NCI-H146 (cell line): ENCODE data around the gene DLK1.

ENCODE experiments used
- DNase-seq: peaks from one replicate; lab custom pipeline; 2025; lab: John Stamatoyannopoulos, UW

DLK1 gene

DNA sequence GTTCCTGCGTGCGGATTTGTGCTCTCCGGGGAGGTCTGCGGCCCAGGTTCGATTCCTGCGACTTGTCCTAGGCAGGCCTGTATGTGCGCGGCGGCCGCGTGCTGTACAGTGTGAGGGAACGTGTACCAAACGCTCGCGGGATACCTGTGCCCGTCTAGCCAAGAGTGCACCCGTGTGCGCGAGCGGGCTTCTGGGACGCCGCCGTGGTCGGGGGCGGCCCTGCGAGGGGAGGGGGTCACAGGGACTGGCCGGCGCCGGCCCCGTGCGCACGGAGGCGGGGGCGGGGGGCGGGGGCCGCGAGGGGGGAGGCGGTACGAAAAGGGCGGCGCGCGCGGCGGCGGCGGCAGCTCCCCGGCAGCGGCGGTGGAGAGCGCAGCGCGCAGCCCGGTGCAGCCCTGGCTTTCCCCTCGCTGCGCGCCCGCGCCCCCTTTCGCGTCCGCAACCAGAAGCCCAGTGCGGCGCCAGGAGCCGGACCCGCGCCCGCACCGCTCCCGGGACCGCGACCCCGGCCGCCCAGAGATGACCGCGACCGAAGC, at the start of gene DLK1:
Gene DLK1 (plus strand): TSS at position 343 of the 536 bp plus-strand sequence. CDS start 177 bp downstream, at position 520.
- peak; percentile 66 for DNase-seq

DNA sequence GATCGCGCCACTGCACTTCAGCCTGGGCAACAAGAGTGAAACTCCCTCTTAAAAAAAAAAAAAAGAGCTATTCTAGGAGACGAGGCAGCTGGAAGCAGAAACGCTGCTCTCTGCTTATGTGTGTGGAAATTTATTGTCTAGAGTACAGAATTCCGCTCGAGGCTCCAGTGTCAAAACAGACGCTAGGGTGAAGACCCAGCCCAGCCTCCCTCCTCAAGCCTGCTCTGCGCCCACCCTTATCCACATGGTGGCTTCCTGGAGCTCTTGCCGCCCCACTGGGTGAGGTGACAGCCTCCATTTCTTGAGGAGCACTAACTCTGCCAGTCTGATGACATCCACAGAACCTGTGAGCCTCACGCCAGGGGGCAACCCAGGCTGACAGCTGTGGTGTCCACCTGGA, 49.5 kb upstream of the DLK1 start:
- no peak for DNase-seq

DNA sequence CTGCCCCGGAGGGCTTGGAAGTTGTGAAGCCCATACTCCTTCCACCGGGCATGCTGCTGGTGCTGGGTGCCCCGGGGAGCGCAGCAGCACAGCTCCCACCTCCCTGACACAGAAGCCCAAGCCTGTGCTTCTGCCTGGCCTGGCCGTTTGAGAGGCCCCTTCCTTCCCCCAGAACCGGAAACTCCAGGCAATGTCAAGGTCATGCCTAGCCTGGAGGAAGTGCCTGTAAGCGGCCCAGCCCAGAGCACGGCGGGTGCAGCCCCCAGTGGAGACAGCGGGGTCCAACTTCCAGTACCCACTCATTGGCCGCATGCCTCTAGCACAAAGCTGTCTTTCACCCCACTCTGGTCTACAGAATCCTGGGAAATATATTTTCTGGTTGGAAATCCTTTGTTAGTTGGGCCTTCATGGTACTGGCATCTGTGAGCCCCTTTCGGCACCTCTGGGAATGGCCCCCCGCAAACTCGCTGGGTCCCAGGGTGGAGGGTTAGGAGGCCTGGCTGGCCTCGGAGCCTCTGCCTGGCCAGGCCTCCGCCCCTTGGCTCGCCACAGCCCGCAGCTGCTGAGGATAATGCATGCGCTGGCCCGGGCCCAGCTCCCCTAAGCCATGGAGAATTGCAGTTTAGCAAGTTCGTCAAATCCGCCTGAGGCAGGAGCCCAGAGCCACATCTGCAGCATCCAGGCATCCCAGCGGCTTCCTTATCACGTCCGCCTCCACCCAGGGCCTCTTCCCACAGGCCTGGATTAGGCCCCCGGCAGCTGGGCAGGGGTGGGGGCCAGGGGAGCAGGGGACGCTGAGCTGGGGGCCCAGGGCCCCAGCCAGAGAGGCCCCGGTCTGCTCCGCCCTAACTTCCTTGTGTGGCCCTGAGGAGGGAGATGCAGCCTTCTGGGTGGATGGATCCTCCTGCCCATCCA, 48.9 kb upstream of the DLK1 start:
- peak; percentile 7 for DNase-seq

DNA sequence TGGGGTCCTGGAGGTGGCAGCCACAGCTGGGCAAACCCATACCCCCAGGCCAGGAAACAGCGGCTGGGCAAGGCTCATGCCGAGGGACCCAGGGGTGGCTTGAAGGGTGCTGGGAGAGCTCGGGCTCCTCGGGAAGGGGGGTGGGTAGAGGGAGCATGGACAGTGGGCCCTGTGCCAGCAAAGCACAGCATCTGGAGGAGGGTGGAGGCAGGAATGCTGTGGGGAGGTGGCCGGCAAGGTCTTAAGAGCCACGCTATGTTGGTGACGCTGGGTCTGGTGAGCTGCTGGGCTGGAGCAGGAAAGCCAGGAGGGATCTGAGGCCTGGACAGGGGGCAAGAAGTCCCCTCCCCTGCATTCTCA, 48.2 kb upstream of the DLK1 start:
- DNase-seq, result no peak

- no peak for DNase-seq
Observed at GRCh38 chr14:100679153-100679552, 47.5 kb upstream of the DLK1 start.

DNA sequence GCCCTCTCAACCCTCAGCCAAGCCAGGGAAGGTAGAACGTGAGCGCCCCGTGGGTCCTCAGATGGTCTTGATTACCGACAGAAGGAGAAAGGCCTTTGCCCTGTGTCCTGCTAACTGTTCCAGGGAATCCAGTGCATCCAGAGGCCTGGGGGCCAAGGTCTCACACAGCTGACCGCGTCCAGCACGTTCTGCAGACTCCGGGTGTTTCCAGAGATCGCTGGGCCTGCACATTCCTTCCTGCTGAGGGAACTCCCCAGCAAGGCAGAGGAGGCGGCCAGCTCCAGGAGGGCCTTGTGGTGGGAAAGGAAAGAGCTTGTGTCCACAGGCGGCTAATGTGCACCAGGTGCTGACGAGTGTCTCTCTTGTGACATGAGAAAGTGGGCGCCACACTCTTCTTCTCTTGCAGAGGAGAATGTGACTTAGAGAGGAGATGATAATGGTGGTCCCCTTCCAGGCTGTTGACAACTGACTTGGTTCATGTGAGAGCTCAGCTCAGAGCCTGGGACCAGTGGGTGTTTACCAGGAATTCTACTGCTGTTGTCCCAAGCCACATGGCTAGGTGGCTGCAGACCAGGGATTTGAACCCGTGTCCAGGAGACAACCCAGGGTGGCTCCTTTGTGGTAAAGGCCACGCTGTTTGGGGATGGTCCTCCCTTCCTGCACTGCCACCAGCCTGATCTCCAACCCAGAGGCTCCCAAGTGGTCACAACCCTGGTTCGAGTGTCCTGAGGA, 46.8 kb upstream of the DLK1 start:
- no peak for DNase-seq

GRCh38 chr14:100680439-100681051, 46.1 kb upstream of the DLK1 start:
- DNase-seq, result no peak

DNA sequence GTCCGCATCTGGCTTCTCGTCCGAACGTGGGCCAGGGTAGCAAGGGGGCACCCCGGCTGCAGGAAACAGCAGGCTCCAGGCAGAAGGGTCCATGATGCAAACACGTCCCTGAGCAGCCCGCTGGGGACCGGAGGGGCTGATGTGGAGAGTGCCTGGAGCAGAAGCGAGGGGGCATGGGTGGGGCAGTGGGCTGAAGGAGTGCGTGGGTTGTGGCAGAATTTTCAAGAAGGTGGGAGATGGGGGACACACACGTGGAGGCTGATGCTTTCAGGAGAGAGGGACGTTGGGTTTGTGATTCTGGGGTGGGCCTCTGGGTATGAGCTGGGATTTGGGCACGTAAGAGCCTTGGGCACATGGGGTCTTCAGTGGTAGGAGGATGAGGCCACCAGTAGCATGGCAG, 45.6 kb upstream of the DLK1 start:
- no peak for DNase-seq

GRCh38 chr14:100682749-100683148, 43.9 kb upstream of the DLK1 start:
- no peak for DNase-seq

DNA sequence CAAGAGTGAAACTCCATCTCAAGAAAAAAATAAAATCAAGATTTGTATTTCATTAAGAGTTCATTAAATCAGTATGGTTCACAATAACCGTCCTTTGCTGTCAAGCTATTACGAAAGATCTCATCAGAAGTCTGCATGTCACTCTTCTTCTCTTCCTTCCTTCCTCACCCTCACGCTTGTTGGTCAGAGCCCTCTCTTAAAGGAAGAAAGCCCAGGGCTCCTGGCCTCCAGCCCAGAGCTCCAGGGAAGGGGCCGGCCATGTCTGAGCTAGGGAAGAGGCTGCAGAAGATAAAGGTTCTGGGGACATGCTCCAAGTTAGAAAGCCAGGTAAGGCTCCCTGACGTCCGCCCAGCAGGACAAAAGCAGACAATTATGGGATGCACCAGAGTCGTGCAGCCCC, 43.1 kb upstream of the DLK1 start:
- no peak for DNase-seq

DNA sequence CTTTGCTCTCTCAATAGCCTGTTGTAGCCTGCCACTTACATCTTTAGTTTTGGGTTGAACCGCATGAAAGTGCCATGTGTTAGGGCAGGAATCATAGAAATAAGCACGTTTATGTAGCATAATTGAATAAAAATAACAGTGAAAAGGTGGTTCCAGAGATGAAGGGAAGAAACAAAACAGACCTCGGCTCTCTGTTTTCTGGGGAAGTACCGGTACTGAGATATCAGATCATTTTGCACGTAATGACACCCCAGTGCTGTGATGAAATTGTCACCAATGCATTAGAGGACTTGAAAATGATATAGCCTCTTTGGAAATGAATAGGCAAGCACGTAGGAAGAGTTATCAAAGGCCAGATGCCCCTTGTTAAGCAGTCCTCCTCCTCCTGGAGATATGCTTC, 42.5 kb upstream of the DLK1 start:
- DNase-seq, result no peak

DNA sequence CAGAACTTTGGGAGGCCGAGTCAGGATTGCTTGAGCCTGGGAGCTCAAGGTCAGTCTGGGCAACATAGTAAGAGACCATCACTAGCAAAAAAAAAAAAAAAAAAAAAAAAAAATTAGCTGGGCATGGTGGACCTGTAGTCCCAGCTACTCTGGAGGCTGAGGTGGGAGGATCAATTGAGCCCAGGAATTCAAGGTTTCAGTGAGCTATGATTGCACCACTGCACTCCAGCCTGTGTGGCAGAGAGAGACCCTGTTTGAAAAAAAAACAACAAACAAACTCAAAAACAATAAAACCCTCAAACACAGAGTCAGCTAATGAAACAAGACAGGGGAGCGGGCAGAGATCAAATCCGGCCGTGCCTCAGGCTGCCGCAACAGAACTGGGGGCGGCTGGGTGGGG, 41.7 kb upstream of the DLK1 start:
- no peak for DNase-seq

GRCh38 chr14:100686858-100687257, 39.8 kb upstream of the DLK1 start:
- DNase-seq, result no peak

DNA sequence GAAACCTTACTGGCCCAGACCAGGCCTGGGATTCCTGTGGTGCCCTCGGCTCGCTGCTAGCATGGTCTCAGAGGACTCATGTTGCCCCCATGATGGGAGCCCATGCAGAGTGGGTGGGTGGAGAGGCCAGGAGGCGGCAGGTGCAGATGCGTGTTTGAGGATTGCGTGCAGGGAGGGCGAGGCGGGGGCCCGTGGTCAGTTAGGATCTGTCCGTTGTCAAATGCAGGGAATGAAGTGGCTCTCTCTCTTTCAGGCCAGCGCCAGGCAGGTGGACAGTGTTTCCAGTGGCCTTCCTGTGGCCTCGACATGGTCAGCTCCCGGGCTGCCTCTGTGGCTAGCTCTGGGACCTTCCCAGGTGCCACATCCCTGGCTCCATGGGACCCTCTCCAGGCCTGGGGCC, 39.3 kb upstream of the DLK1 start:
- no peak for DNase-seq

GRCh38 chr14:100688051-100688450, 38.6 kb upstream of the DLK1 start:
- DNase-seq, result no peak

- no peak for DNase-seq
Observed at GRCh38 chr14:100688598-100689461, 37.9 kb upstream of the DLK1 start.

- no peak for DNase-seq
Observed at GRCh38 chr14:100690672-100691071, 36.0 kb upstream of the DLK1 start.

DNA sequence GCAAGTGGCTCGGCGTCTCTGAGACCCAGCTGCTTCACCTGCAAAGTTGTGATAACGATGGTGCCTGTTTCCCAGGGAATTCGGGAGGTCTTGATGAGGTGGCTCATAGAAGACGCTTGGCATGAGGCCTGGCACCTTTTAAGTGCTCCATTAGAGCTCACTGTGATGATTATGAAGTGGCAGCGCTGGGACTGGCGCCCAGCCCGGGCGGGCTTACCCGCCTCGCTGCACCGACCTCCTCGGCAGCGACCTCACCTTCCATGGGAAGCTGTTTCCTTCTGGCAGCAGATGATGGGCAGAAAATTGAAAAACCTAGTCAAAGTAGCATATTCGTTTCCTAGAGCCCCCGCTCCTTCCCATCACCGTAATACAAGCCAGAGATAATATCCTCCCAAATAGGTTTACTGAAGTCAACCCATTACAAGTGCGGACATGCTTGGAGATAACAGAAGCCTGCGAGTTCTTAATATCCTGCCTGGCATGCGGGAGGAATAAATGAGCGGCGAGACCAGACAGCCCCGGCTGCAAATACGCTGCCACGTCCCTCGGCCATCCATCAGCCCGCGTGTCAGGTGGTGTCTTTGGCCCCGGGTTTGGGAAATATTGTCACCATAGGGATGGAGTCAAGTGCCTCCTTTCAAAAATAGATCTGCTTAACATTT, 35.2 kb upstream of the DLK1 start:
- no peak for DNase-seq

DNA sequence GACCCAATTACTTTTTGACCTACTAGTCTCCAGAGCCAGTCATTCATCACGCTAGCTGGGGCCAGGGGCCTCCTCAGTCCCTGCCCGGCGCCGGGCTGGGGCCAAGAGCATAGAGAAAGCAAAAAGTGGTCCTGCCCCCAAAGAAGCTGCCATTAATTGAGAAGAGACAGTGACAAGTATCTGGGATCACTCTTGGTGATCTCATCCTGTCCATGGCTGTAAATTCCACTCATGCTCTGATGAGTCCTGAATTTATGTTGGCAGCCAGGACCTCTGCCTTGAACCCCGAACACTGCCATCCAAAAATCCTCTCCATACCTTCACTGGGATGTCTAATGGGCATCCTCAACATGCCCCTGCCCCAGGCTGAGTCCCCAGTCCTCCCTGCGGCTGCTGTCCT, 34.4 kb upstream of the DLK1 start:
- DNase-seq, result no peak

DNA sequence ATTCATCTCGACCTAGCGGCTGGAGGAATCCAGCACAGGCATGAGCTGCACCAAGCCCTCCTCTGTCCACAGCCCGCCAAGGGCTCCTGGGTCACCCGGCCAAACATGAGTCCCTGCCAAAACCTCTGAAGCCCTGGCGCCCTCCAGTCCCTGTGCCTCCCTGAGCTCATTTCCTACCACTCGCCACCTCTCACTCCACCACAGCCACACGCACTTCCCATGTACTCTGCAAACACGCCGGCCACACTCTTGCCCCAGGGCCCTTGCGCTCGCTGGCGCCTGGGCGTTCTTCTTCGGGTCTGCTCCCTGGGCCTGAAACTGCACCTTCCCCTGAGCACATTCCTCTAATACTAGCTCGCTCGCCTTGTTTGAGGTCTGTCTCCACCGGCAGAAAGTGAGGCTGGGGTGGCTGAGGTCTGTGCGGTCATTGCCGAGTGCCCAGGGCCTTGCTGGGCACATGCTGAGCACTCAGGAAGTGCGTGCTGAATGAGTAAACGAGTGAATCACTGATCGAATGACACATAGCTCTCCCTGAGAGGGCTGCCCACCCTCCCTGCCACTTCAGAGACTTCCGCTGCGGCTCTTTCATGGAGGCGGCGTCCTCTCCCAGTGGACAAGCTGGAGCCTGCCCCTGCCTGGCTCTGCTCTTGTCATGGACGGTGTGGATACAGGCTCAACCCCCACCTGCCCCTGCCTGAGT, 33.7 kb upstream of the DLK1 start:
- peak; percentile 30 for DNase-seq
